Activated CD8-positive, alpha-beta memory T cell treated with anti-CD3 and anti-CD28 coated beads, Interleukin-2, amount 50 U/mL, for 24 hours (primary cell): ENCODE data around the gene CD63.

Experiments used
- DNase-seq: peaks from one replicate; pipeline ENCODE4 v3.0.0-alpha.2; 2020; ENCODE audit errors: extremely low read depth

Gene CD63

DNA sequence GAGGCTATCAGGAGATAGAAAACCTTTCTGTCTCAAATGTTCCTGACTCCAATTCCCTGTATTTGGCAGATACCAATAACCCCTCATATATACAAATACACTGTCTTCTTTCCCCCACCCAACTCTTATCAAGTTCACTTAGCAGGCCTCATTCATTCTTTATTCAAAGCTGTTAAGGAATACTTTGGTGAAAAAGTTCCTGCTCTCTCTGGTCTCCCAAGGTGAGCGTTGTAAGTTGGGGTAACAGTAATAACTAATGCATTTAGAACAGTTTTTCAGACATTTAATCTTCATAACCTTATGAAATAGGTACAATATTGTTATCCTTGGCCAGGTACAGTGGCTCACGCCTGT is 10.2 kb upstream of the CD63 start:
- DNase-seq, result no peak

DNA sequence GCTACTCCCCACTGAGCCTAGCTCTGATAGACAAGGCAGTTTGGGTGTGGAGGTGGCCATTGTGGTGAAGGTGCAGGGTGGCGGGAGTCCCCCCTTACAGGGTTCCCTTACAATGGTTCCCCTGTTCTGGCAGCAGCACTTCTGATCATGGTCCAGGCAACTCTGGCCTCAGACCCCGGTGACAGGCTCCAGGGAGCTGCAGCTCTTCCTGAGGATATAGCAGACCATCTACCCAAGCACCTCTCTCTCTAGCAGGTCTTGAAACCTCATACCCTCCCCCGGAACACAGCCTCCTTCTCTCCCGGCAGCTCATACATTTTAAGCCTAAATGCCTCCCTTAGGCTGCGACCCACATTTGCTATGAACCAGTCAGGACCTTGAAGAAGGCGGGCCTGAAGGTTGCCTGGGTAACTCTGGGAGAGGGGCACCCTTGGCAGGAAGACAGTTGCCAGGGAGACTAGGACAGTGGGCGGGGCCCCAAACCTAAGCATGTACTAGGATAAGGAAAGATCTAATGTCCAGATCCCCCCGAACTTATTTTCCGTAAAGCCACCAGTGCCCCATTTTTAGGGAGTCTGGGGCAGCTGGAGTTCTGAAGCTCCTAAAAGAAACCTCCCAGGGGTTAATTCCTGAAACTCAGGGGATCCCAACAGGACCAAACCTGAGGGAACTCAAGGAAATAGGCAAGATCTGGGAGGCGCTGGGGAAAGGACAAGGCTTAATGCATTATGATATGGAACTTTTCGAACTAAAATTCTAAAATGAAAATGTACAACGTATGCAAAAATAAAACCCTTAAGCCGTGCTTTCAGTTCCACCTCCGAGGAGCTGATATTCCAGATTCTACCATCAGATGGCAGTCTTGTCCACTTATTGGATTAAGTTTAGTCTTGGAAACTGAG is 9.6 kb upstream of the CD63 start:
- no peak for DNase-seq

DNA sequence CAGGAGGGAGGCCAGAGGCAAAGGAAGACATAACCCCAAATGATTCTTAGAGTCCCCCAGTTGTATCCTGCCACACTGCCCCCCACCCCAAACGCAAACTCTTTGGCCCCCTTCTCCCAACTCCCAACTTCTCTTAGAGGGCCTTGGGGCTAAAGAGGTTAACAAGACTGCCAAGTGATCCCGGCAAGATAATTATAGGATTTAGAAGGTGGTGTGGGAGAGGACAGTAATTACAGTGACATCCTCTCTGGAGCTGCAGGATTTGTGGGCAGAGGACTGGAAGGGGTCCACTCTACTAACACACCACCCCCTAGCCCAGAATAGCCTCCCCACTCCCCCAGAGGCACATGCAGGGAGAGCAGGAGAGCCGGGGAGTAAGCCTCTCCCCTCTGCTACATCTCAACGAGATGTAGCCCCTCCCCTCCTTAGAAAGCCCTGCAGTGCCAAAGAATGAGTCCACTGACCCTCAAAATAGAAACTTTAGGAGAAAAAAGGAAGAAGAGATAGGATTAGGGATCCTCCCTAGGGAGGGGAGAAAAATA is 8.8 kb upstream of the CD63 start:
- DNase-seq, result no peak

DNA sequence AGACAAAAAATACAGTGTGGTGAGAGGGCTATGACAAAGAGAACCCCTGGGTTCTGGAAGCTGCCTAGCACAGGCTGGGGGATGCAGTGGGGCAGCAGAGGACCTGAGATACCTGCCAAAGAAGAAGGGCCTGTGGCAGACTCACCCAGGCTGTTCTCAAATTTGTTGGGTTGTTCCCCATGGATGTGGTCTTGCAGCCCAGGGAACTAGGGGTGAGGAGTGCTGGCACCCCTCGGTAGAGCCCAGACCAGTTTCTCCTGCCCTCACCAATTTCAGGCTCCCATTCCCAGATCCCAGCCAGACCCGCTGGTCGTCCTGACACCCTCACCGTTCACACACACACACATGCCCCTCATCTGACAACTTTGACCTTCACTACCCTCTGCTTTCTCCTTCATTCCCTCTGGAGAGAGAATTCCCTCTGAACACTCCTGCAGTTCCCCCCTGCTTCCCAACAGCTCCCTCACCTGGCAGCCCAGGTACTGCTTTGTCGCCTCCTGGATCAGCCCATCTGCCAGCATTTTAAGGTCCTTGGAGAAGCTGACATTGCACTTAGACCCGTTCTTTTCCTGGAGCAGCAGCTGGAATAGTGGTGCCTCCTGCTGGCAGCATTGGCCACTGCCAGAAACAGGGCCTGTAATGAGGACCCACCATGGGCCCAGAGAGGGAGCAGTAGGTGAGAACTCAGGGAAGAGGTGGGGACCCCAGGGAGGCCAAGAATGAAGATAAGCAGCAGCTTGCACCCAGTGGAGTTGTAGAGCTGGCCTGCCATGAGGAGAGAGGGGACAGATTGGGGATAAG is 8.2 kb upstream of the CD63 start:
- DNase-seq, result no peak

DNA sequence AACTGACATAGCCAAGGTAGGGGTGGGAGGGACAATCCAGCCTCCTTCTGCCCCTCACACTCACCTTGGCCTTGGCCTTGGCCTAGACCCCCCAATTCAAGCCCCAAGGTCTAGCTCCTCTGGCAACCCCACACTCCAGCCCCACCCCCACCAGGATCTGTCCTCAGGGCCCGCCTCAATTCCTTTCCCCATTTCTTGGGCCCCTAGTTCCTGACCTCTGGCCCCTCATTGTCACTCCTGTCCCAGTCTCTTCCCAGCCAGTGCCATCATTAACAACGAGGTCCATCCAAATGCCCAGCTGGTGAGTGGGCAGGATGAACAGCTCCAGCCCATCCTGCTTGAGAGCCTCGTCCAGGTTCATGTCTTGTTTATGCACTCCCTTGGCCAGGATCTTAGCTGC is 7.3 kb upstream of the CD63 start:
- DNase-seq, result no peak

DNA sequence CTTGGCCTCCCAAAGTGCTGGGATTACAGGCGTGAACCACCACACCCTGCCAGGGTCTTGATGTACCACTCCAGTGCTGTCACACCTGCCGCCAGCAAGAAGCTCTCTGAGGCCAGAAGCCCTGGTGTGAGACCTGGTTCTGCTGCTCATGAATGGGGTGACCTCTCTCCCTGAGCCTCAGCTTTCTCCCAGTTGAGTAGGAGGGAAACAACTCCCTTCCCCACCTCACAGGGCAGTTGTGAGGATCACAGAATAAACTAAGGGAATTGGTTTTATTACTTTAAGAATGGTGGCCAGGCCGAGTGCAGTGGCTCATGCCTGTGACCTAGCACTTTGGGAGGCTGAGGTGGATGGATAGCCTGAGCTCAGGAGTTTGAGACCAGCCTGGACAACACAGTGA is 5.8 kb upstream of the CD63 start:
- DNase-seq, result no peak

DNA sequence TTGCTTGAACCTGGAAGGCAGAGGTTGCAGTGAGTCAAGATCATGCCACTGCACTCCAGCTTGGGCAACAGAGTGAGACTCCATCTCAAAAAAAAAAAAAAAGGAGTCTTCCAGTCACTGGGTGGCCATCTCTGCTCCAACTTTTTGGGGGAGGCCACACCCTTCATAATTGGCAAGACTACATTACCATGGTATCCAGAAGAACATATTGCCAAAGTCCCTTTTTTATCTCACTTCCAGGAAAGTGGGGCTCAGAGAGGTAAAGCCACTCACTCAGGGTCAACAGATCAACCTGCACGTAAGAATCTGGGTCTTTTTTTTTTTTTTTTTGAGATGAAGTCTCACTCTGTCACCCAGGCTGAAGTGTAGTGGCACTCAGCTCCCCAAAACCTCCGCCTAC is 5.0 kb upstream of the CD63 start:
- DNase-seq, result no peak

DNA sequence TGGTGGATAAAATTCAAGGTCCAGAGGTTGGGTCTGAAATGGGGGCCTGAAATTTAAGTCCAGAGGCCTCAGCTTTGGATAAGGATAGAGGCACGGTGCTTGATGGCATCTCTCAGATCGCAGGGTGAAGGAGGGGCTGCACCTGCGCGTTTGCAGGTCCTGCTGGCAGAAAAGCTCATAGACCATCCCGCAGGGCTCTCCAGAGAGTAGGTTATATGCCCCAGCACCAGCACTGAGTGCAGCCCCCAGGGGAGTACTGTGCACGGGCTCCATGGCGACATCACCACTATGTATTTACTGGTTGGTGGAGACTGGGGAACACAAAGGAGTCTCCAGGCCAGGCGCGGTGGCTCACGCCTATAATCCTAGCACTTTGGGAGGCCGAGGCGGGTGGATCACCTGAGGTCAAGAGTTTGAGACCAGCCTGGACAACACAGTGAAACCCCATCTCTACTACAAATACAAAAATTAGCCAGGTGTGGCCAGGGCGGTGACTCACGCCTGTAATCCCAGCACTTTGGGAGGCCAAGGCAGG is 4.3 kb upstream of the CD63 start:
- no peak for DNase-seq

DNA sequence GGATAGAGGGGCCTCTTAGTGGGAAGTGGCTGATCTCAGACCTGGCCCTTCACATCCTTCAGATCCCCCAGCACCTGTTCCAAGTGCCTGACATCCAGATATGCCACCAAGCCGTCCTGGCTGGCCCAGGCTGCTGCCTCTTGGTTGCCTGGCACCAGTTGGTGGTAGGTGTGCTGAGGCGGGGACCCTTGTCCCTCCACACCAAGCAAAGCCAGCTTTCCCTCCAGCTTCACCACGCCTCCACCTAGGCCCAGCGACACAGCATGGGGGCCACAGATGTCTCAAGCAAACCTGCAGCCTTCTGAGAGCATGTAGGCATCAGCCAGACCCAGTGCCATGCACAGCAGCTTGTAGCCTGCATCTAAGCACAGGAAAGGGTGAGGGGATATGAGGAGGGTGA is 3.5 kb upstream of the CD63 start:
- no peak for DNase-seq

DNA sequence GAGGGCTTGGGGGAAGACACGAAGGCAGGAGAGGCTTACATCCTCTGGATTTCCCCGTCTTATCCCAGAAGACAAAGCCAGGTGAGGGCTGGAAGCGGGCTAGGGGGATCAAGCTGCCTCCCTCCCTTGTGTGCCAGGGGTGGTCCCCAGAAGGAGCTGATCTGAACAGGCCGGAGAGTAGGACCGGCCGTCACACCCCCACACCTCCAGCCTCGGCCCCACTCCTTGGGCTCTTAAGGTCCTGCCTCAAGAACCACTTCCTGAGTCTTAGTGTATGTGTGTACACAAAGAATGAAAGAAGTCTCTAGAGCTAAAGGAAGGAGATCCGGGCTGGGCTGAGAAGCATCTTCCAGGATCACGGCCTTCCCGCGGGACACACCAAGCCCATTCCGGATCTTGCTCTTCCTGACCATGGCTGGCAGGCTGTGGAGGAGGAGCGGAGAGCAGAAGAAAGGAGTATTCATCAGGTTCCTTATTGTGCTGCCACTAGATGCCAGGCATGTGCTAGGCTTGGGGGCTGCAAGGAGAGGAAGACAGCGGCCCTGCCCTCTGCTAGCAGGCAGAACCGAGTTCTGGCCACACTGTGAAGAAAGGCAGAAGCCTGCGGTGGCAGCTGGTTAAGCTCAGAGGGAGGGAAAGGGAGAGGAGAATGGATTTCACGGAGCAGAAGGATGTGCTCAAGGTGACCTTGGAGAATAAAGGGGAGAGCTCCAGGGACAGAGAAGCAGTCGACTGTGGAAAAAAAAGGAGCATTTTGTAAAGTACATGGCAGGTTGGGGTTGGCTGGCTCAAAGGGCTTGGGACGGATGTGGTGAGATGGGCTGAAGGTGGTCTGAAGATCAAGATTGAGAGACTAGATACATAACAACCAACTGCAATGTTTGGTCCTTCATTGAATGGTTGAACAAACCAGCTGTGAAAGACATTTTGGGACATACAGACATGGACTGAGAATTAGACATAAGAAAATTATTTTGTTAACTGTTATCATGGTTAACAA is 1.3 kb upstream of the CD63 start:
- DNase-seq, result no peak

DNA sequence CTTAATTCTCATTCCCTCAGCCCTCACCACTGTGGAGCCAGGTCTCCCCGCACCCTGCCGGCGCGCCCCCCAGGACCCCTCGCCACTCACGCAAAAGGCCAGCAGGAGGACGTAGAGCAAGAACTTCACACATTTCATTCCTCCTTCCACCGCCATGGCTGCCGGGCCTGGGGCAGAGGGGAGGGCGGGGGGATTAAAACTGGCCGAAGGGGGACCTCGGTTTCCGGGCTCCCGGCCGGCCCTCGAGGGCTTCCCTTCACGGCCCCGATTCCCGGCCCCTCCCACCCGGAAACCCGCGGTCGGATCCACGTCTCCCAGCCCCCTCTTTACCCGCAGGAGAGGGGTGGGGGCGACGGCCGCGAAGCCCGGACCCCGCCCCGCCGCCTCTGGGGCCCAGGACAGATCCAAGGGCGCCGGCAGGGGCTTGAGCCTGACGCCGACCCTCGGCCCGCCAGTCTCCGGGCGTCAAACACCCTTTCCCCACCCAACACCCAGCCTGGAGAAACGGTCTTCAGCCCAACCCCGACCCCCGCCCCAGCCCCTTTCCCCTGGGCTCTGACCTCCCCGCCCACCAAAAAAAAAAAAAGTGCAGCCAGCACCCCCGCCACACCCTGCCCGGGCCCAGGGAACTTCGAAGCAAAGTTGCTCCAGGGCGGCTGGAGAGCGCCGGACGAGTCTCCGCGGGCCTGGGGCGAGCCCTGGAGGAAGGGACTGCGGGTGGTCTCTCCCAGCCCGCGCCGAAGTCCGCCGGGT is 447 bp downstream of the CD63 start:
- DNase-seq, result no peak

DNA sequence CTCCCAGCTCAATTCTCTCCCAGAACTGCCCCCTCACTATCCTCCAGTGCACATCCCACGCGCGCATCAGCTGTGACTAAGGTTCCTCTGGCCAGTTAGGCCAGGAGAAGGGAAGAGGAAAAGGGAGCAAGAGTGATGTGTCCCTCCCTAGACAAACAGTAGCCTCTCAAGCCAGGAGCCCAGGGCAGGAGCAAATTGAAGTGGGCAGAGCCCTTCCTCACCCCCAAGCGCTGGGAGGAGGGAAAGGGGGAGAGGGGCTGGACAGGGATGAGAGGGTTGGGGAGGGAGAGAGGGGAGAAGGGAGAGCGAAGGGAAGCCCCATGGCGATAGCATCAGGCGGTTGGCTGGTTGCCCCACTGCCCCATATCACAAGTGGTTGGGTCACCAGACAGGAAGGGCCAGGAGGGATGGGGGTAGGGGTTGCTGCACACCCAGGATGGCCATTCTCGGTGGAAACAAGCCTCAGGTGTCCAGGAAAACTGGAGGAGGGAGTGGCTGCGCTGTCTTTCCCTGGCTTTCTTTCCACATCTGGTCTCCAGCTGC is 1.1 kb downstream of the CD63 start:
- DNase-seq, result no peak

DNA sequence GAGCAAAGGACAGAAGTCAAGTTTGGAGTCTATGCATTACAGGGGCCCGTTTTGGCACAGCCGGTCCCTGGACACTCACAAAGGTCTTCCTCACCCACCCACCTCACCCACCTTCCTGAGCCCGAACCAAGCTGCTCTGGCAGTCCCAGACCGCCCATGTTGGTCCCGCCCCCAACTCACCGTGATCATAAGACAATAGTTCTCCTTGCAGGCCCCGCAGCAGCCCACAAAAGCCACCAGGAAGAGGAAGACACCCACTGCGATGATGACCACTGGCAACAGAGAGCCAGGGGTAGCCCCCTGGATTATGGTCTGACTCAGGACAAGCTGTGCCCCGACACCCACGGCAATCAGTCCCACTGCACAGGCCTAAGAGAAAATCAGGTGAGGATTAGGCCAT is 1.8 kb downstream of the CD63 start:
- DNase-seq, result no peak

DNA sequence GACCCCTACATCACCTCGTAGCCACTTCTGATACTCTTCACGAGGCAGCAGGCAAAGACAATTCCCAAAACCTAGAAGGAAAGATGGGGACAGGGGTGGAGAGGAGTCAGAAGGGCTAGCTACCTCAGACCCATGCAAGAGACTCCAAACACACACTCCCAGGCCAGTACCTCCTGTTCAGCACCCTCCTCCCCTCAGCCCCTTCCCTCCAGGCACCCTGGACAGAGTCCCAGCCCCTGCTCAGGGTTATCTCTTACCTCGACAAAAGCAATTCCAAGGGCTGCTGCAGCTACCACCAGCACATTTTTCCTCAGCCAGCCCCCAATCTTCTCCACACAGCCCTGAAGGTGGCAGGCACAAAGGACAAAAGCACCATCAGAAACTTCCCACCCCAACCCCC is 3.3 kb downstream of the CD63 start:
- no peak for DNase-seq

DNA sequence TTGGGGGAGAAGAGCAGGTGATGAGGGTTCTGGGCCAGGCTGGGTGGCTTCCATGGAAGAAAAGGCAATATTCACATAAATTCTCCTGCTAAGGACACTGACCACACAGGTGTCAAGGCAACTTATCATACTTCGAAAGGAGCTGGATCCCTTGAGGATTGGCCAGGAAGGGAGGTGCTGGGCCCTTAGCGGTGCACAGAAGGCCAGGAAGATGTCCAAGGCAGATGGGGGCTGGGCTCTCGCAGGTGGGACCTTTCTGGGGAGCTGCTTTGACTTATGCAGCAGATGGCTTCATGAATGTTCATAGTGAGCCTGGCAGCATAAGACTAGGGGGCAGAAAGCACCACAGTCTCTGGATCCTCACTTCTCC is 3.9 kb downstream of the CD63 start:
- no peak for DNase-seq

DNA sequence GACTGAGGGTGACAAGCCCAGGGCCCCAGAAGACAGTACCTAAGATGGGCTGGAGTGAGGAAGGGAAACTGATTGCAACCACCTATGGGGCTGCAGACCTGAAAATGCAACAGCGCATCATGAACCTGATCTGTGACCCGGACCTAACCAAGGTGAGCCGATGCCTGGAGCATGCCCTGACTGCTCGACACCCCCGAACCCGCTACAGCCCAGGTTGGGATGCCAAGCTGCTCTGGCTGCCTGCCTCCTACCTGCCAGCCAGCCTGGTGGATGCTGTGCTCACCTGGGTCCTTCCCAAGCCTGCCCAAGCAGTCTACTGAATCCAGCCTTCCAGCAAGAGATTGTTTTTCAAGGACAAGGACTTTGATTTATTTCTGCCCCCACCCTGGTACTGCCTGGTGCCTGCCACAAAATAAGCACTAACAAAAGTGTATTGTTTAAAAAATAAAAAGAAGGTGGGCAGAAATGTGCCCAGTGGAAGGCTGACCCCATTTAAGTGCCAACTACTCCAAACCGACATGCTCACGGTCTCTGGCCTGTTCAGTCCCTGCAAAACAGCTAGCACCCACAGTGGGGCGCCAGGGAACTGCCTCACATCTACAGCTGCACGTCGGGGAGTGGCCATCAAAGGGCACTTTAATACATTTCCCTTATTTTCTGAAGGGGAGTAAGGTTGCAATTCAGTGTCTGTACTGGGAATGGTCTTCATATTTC is 4.4 kb downstream of the CD63 start:
- no peak for DNase-seq

DNA sequence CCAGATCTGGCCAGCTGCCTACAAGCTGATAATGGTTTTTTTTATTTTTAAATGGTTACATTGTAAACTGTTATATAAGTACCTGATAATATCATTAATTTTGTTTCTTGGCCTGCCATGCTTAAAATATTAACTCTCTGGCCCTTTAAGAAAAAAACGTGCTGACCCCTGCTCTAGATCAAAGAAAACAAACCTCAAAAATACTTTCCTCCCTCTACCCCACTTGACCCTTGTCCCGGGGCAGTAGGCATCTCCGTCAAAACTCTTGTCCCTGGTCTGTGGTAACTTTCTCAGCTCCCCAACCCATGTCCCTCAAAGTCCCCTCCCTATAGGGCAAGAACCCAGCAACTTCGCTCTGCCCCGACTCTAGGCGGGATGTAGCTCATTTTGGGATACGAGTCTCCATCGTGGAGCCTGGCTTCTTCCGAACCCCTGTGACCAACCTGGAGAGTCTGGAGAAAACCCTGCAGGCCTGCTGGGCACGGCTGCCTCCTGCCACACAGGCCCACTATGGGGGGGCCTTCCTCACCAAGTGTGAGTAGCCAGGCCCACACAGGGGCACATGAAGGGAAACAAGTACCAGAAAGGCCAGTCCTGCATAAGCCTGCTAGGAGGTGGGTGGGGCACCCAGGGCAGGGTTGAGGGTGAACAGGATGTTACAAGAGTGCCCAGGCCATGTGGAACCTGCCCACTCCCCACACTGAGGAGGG is 5.1 kb downstream of the CD63 start:
- DNase-seq, result no peak

DNA sequence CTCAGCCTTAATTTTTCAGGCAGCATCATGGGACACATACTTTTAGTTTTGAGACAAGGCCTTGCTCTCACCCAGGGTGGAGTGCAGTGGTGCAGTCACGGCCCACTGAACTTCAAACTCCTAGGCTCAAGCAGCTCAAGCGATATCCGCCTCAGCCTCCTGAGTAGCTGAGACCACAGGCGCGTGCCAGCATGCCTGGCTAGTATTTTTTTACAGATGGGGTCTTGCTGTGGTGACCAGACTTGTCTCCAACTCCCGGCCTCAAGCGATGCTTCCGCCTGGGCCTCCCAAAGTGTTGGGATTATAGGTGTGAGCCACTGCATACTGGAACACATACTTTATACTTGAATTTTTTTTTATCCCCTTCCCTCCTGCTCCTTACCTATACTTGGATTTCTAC is 5.9 kb downstream of the CD63 start:
- no peak for DNase-seq

DNA sequence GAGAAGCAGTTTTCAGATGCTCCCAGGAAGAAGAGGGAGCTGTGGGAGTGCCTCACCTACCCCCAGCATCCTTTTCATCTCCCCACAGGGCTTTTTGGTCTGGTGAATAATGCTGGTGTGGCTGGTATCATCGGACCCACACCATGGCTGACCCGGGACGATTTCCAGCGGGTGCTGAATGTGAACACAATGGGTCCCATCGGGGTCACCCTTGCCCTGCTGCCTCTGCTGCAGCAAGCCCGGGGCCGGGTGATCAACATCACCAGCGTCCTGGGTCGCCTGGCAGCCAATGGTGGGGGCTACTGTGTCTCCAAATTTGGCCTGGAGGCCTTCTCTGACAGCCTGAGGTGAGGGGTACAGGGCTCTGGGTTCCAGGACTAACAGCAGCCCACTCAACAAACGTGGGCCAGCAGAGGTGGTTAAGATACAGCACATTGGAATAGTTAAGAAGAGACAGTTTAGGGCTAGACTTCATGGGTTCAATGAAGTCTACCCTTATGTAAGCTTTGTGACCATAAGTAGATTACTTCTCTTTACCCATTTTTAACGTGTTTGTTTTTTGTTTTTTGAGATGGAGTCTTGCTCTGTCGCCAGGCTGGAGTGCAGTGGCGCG is 7.1 kb downstream of the CD63 start:
- DNase-seq, result no peak
